Neuron (in vitro differentiated cells): ENCODE results near the gene ECPAS.
"Not testable (repeated sequence)": the region's sequence is repeated elsewhere in the genome, so short reads cannot be mapped to it uniquely, and the experiment has no call there.

Experiments used
- H2AFZ ChIP-seq: one replicate; pipeline ENCODE4 v1.6.1; 2013; ENCODE audit warnings: low read depth, mild to moderate bottlenecking, inconsistent platforms, low read length, moderate library complexity
- H3K27me3 ChIP-seq: one replicate; pipeline ENCODE4 v1.6.1; 2013; ENCODE audit warnings: low read length; ENCODE audit not compliant: insufficient read depth
- H3K36me3 ChIP-seq: one replicate; pipeline ENCODE4 v1.6.1; 2013; ENCODE audit warnings: low read length; ENCODE audit not compliant: insufficient read depth
- H3K4me1 ChIP-seq: one replicate; pipeline ENCODE4 v1.6.1; 2013; ENCODE audit warnings: low read length; ENCODE audit not compliant: insufficient read depth
- H3K4me3 ChIP-seq: 2 replicates; pipeline ENCODE4 v1.5.1; 2013; ENCODE audit warnings: mild to moderate bottlenecking, low read length, moderate library complexity
- H3K9me3 ChIP-seq: one replicate; pipeline ENCODE4 v1.6.1; 2013; ENCODE audit warnings: low read length

Gene ECPAS

DNA sequence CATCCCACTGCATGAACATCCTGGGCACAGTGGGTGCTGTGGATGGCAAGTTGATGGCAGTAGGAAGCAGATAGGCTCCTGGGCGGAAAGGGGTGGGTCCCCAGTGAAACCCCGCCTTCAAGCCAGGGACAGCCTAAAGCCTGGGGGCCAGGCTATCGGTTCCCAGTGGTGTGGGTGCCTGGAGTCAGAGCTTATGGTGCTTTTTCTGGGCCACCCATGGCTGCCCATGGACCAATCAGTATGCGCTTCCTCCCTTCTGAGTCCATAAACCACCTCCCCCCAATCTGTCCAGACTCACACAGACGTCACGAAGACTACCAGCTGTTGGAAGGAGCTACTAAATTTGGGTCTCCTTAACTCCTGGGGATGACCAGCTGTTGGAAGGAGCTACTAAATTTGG, 17.5 kb upstream of the ECPAS start:
- Histone ChIP-seq H2AFZ (no peak overlapping the region), H3K27me3 (no peaks in the 10 kb centered on the region), H3K36me3 (no peaks in the 10 kb centered on the region), H3K4me1 (no peaks in the 10 kb centered on the region), H3K9me3 (no peaks in the 10 kb centered on the region), H3K4me3 (no peak overlapping the region)

DNA sequence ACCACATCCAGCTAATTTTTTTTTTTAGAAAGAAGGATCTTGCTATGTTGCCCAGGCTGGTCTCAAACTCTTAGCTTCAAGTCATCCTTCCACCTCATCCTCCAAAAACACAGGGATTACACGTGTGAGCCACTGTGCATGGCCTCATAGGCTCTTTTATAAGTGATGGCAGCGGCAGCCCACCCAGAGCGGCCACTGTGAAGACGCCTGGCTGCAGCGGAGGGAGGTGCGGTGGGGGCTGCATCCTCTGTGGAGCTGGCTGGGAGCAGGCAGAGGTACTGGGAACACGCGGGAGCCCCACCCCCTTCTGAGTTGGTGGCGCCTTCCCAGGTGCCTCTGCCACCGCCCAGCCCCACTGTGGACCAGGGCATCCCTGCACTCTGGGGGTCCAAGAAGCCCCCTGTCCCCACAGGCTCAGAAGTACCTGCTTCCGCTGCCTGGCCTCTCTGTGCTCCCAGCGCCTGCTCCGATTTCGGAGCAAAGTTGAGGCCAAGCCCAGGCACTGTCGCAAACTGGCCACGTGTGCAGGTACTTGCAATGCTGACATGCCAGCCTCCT, 16.9 kb upstream of the ECPAS start:
- H3K9me3 ChIP-seq, result no peaks in the 10 kb centered on the region
- H2AFZ ChIP-seq, result no peak overlapping the region
- H3K36me3 ChIP-seq, result no peaks in the 10 kb centered on the region
- no peaks in the 10 kb centered on the region for H3K4me1 ChIP-seq
- H3K4me3 ChIP-seq, result no peak overlapping the region
- no peaks in the 10 kb centered on the region for H3K27me3 ChIP-seq

DNA sequence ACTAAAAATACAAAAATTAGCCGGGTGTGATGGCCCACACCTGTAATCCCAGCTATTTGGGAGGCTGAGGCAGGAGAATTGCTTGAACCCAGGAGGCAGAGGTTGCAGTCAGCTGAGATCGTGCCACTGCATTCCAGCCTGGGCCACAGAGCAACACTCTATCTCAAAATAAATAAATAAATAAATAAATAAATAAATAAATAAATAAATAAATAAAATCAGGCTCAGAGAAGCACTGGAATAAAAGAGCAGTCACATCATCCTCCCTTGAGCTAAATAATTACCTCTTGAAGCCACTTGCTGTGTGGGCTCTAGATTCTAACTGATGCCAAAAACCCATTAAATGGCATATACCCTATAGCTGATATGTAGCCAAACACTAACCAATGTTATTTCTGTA, 13.0 kb upstream of the ECPAS start:
- H3K36me3 ChIP-seq, H3K4me1 ChIP-seq, H3K9me3 ChIP-seq, H3K27me3 ChIP-seq, H2AFZ ChIP-seq, H3K4me3 ChIP-seq: not testable (repeated sequence)

DNA sequence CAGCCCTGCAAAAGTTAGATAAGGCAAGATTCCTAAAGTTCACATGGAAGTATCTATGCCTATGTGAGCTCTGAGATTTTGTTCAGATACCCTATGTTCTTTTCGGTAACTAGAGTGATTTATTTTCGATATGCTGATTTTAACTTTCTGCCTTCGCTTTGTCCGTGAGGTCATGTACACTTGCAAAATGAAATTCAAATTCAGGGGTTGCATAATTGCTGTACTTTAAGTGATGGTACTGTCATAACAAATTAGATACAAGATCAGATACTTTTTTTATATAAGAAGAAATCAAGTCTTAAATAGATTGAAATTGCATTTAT, 350 bp upstream of the ECPAS start:
- peak overlapping the region; percentile 97 for H3K4me3 ChIP-seq
- H3K9me3 ChIP-seq, result no peaks in the 10 kb centered on the region
- no peaks in the 10 kb centered on the region for H3K36me3 ChIP-seq
- peak overlapping the region; percentile 87 for H2AFZ ChIP-seq
- H3K4me1 ChIP-seq, result peaks cover 9% of the 10 kb centered on the region
- H3K27me3 ChIP-seq, result no peaks in the 10 kb centered on the region

GRCh38 chr9:111483439-111483857, 735 bp downstream of the ECPAS start:
- Histone ChIP-seq H3K27me3 (no peaks in the 10 kb centered on the region), H3K4me3 (peak overlapping the region; percentile 97), H3K9me3 (no peaks in the 10 kb centered on the region), H2AFZ (peak overlapping the region; percentile 73), H3K36me3 (no peaks in the 10 kb centered on the region), H3K4me1 (peaks cover 9% of the 10 kb centered on the region)

DNA sequence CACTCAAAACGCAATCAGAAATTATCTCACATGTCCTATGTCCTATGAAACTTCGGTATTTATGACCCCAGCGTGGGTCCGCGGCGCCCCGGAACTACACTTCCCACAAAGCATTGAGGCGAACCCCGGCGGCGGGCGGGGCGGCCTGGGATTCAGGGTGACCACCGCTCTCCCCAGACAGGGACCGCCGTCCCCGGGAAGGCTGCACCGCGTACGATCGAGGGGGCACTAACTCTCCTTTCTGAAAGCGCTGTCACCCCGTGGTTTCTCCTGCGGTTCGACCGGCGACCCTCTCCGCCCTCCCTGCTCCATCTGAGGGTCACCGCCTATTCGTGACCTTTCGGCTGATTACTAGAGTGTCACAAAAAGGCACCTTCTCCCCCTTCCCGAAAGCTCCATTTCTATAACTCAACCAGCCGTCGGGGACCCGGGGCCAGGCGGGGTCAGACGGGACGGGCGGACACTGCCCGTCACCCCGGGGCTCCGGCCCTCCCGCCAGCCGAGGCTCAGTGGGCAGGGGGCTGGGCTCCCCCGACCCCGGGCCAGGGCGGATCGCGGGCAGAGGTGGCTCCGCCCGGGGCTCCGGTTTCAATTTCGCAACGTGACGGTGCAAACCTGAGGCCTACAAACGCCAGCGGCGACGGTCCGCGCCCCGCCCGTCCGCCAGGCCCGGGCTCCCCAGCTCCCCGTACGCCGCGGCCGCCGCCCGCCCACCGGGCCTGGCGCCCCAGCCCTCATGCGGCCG, 1.3 kb downstream of the ECPAS start:
- Histone ChIP-seq H3K4me1 (peaks cover 9% of the 10 kb centered on the region), H3K36me3 (no peaks in the 10 kb centered on the region), H3K9me3 (no peaks in the 10 kb centered on the region), H3K4me3 (peak overlapping the region; percentile 97), H3K27me3 (no peaks in the 10 kb centered on the region), H2AFZ (peak overlapping the region; percentile 73)

DNA sequence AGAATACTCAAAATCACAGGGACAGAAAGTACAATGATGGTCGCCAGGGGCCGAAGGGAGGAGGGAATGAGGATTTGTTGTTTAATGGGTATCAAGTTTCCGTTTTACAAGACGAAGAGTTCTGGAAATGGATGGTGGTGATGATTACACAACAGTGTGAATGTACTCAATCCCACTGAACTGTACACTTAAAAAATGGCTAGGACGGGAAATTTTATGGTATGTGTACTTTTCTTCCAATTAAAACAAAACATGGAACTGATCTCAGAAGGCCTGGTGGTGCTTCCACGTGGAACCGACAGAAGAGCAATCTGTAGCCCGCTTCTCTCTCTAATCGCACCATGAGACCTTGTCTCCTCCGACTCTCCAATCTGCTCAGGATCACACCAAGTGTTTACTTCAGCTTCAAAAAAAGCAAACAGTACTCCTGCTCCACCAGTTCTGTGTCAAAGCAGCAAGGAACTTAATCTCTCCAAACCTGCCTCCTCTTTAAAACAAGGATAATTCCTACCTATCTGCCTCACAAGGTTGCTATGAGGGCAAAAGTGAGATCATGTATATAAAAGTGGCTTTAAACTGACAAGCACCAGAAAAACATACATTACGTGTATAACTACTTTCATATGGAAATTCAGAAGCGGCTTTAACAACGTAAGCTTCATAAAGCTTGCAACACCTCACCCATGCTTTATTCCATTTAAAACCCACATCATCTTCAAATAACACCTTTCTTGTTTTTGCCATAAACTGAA, 2.1 kb downstream of the ECPAS start:
- Histone ChIP-seq H3K4me3 (peak overlapping the region; percentile 97), H3K4me1 (peaks cover 9% of the 10 kb centered on the region), H3K27me3 (no peaks in the 10 kb centered on the region), H3K36me3 (no peaks in the 10 kb centered on the region), H2AFZ (no peak overlapping the region), H3K9me3 (no peaks in the 10 kb centered on the region)

DNA sequence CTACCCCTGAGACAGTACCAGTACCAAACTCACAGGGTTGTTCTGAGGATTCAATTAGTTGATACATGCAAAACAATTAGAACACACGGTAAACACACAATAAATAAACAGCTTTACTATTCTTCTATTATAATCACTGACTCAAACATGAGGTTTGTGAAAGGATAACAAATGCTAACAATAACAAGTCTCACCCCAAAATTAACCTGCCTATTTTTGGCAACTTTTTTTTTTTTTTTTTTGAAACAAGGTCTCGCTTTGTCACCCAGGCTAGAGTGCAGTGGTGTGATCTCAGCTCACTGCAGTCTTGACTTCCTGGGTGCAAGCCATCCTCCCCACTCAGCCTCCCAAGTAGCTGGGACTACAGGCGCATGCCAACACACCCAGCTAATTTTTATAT, 6.5 kb downstream of the ECPAS start:
- no peaks in the 10 kb centered on the region for H3K27me3 ChIP-seq
- no peaks in the 10 kb centered on the region for H3K36me3 ChIP-seq
- no peak overlapping the region for H2AFZ ChIP-seq
- H3K4me3 ChIP-seq, result no peak overlapping the region
- H3K4me1 ChIP-seq, result peaks cover 9% of the 10 kb centered on the region
- no peaks in the 10 kb centered on the region for H3K9me3 ChIP-seq

GRCh38 chr9:111475195-111475594, 9.0 kb downstream of the ECPAS start:
- Histone ChIP-seq H3K9me3 (no peaks in the 10 kb centered on the region), H3K36me3 (no peaks in the 10 kb centered on the region), H3K4me1 (no peaks in the 10 kb centered on the region), H3K27me3 (no peaks in the 10 kb centered on the region), H2AFZ (no peak overlapping the region), H3K4me3 (no peak overlapping the region)

DNA sequence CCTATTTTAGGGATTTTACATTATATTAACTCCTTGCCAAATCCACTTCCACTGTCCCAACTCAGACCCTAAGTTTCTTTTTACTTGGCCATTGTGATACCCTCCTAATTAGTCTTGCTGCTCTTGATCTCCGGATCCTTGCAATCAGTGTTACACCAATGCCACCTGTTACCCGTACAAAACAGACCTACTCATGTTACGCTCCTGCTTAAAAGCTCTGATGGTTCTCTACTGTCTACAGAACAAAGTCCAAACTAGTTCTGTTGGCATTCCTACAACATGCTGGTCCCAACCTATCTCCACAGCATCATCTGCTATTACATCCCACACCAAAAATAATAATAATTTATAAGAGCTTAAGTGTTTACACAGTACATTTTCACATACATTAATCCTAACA, 9.8 kb downstream of the ECPAS start:
- Histone ChIP-seq H2AFZ (no peak overlapping the region), H3K4me3 (no peak overlapping the region), H3K36me3 (no peaks in the 10 kb centered on the region), H3K27me3 (no peaks in the 10 kb centered on the region), H3K9me3 (peaks cover 2% of the 10 kb centered on the region), H3K4me1 (no peaks in the 10 kb centered on the region)

- H3K9me3 ChIP-seq, result peaks cover 2% of the 10 kb centered on the region
- H3K36me3 ChIP-seq, result no peaks in the 10 kb centered on the region
- no peaks in the 10 kb centered on the region for H3K4me1 ChIP-seq
- no peak overlapping the region for H2AFZ ChIP-seq
- H3K27me3 ChIP-seq, result no peaks in the 10 kb centered on the region
- H3K4me3 ChIP-seq, result no peak overlapping the region
These were observed 16.3 kb downstream of the ECPAS start for GRCh38 chr9:111467778-111468367.

DNA sequence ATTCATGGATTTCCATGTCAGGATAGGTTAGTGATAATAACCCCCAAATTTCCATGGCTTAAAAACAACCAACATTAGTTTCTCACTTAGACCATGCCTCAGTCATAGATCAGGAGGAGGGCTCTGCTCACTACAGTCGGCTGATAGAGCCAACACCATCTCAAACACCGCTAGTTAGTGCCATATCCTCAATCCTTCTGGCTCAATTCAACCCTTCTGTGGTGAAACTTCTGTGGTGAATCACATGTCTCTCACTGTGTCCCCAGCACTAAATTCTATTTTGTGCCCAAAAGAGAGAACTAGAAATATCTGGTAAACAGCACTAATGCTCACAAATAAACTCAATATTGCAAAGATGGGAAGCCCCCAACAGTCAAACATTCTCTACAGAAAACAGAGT, 21.1 kb downstream of the ECPAS start:
- no peaks in the 10 kb centered on the region for H3K4me1 ChIP-seq
- H2AFZ ChIP-seq, result no peak overlapping the region
- no peaks in the 10 kb centered on the region for H3K36me3 ChIP-seq
- H3K27me3 ChIP-seq, result no peaks in the 10 kb centered on the region
- H3K9me3 ChIP-seq, result peaks cover 3% of the 10 kb centered on the region
- no peak overlapping the region for H3K4me3 ChIP-seq
